HG03139 (cell line): ENCODE results near the gene CYFIP2.
A peak's percentile ranks its signal among the peaks of the same experiment; 100 is the strongest.

Source experiments
- ATAC-seq: cut with Tn5 transposase; IDR thresholded peaks from one replicate; pipeline ENCODE4 v1.9.1; 2021; ENCODE audit not compliant: unreplicated experiment

The CYFIP2 gene

GRCh38 chr5:157312492-157312891, 46.6 kb downstream of the CYFIP2 start:
- ATAC-seq, result peak; percentile 88

GRCh38 chr5:157322581-157322980, 56.7 kb downstream of the CYFIP2 start:
- ATAC-seq, result no peak

DNA sequence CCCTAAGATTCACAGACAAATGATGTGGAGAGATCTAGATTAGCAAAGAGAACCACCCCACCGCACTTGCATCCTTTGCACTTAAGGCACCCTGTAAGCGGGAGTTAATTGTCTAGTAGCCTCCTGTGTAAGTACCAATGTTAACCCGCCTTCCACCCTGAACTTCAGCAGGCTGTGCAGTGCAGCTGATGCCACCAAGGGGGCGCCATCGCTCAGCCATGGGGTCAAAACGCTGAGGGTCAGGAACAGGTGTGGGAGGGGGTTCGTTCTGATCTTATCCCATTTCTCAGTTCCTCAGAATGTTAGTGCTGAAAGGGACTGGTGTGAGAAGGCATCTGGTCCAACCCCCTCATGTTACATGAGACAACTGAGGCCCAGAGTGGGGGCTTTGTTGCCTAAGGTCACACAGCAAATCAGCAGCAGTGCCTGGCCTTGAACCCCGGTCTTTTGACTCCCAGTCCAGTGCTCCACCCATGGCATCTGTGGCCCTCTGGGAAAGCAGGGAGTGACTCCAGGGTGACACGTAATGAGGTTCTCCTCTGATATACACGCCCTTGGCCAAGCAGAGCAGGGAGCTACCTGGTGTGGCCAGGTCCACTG, 57.3 kb downstream of the CYFIP2 start:
- ATAC-seq, result no peak

- ATAC-seq, result no peak
Measured at GRCh38 chr5:157324237-157324636, 58.3 kb downstream of the CYFIP2 start.

DNA sequence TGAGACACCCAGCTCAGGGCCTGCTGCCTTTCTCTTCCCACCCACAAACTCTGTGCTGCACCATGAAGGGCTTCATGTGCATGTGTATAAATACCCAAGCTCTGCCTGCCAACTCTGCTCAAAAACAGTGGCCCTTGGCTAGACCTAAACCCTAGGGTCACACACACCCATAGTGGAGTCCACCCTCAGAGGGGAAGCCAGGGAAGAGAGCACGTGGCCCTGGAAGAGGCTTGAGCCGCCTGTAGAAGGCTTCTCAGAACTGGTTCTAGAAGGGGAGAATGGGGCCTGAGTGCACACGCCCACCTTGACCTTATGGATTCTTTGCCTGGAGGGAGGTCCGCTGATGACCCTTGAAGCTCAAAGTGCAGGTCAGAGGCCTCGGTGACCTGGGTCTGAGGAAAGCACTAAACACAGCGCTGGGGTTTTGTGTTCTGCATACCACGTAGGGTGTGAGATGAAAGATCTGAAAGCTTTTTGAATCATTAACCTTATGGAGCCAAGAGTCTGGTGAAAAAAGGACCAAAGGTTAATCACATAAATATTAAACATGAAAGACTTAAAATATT, 60.6 kb downstream of the CYFIP2 start:
- no peak for ATAC-seq

- no peak for ATAC-seq
Measured at GRCh38 chr5:157327771-157328170, 61.8 kb downstream of the CYFIP2 start.

DNA sequence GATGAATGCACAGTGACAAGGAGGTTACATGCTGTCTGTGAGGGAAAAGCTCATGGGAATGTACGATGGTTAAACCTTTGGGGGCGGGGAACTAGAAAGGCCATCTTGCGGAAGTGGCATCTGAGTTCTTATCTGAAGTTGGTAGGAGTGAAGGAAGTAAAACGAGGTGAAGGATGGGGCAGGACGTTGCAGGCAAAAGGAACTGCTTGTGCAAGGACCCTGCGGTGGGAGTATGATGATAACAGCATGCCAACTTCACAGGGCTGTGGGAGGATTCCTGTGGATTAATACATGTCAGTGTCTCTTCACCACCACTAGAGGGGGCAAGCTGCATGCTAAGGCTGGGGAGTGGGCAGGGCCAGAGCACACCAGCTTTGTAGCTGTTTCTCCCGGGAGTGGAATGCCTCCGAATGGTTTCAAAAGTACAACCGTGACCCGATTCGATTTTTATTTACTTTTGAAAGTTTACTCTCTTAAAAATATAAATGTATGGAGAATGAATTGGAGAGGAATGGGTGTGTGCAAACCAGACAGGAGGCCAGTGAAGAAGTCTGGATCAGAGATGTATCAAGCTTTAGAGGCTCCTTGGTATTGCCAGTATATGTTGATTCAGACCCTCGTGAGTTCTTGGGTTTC, 62.5 kb downstream of the CYFIP2 start:
- peak; percentile 94 for ATAC-seq

GRCh38 chr5:157331807-157332206, 65.9 kb downstream of the CYFIP2 start:
- no peak for ATAC-seq

GRCh38 chr5:157335534-157336422, 69.9 kb downstream of the CYFIP2 start:
- ATAC-seq, result no peak

GRCh38 chr5:157336423-157336744, 70.5 kb downstream of the CYFIP2 start:
- ATAC-seq, result no peak

- no peak for ATAC-seq
Measured at GRCh38 chr5:157339409-157339808, 73.5 kb downstream of the CYFIP2 start.

- no peak for ATAC-seq
Measured at GRCh38 chr5:157342822-157343402, 77.0 kb downstream of the CYFIP2 start.

- ATAC-seq, result no peak
Measured at GRCh38 chr5:157343842-157344790, 78.2 kb downstream of the CYFIP2 start.

DNA sequence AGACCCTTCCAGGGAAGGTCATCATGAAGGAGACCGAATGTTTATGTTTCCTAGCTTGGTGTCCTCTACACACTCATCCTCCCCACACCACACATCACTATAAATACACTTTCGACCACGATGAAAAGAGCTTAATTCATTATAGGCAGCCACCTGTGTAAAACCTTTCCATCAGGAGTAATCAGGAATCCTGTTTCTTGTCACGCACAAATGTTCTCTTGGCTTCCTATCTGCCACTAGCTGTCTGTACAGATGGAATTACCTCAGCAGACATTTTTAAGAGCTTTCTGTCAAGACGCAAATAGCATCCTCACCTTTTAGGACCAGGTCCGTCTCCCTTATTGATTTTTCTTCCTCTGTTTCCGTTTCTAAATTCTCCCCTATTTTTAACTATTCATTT, 79.1 kb downstream of the CYFIP2 start:
- no peak for ATAC-seq

DNA sequence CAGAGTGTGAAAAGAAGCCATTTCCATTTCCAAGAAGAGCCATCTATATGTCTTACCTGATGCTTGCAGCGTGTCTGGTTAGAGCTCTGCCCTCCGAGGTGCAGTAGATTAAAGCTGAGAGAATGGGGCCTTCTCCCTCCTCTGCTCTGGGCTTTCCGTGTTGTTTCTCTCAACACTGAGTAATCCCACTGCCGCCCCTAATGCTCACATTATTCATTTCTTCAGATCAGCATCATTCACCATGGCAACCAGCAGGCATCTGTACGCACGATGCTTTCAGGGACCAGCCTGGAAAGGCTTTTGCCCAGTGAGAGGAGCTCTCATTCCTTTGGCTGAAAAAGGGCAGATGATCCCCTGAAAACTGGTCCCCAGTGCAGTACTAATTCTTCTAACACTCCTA, 79.6 kb downstream of the CYFIP2 start:
- ATAC-seq, result no peak

- no peak for ATAC-seq
Measured at GRCh38 chr5:157347301-157348048, 81.6 kb downstream of the CYFIP2 start.

GRCh38 chr5:157348049-157348400, 82.1 kb downstream of the CYFIP2 start:
- no peak for ATAC-seq

- no peak for ATAC-seq
Measured at GRCh38 chr5:157350939-157351801, 85.2 kb downstream of the CYFIP2 start.

DNA sequence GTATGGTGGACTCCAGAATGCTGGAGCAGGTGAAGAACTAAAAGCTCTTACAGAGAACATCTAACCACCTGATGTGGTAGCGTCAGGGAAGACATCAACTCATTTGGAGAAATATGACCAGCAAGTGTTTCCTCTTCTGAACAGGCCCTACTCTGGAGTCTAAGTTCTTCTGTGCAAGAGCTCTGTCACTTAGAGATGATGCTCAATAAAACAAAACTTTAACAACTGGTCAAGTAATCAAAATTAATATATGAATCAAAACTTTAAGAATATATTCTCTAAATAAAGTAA, 85.8 kb downstream of the CYFIP2 start:
- no peak for ATAC-seq
